ENCODE results near the gene DNAAF3.

DNA sequence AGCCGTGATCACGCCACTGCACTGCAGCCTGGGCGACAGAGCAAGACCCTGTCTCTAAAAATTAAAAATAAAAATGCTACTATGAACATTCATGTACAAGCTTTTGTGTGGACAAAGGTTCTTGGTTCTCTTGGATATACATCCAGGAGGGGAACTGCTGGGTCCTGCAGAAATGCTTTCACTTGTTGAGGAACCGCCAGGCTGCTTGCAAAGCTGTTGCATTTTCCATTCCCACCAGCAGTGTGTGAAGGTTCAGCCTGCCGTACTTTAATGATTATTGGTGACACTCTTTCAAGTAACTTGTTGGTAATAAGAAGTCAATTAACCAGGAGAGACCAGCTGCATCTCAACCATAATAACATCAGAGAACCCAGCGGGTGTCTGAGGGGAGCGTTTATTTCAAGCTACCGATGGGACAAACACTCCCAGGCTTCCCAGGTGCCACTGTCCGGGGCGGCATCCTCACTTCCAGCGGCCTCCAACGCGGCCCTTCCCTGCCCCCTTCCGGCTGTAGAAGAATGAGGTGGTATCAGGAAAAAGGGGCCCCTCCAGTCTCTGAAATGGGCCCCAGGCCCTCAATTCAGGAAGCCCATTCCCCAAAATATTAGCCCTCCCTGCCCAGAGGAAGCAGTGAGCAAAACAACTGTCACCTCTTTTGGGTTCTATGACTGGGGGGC lies 33.8 kb downstream of the DNAAF3 start:
- TF ChIP-seq CTCF (IDR thresholded peaks at IDR 0.05) (no peak), EP300 (IDR thresholded peaks at IDR 0.05) (no peak), POLR2A (IDR thresholded peaks at IDR 0.05) (no peak)
